ENCODE data around the gene PCTP.

PCTP gene

DNA sequence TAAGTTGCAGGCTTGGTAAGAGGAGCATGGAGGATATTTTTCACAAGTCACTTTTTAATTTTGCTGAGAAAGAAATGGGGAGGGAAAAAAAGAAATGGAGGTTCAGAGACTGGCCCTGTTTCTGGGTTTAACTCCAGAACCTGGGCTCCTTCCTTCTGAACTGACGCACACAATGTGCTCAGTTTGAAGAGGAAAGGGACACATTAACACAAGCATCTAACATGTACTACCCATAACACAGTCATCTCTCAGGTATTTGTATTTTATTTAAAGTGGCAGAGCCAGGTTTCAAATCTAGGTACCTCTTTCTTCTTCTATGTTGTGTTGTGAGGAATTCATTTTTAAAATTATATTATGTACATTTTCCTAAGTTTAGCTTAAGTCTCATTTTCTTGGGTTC lies 22.9 kb upstream of the PCTP start:
- DNase-seq: no peak

DNA sequence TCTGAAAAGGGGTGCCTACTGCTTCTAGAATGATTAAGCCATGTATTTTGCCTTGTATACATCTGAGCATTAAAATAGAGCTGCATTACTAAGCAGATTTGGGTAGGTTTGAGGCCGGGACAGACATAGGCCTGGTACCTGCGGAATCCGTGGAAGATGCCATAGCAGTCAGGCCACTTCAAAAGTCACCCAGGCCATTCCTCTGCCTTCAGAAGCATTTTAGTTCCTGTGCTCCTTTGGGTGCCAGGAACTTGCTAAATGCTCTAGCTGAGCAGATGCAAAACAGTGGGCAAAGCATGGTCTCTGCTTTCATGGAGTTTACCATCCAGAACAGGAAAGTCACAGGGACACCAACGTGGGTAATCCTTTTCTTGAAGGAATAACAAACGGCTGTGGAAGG lies 22.5 kb upstream of the PCTP start:
- no peak for DNase-seq

DNA sequence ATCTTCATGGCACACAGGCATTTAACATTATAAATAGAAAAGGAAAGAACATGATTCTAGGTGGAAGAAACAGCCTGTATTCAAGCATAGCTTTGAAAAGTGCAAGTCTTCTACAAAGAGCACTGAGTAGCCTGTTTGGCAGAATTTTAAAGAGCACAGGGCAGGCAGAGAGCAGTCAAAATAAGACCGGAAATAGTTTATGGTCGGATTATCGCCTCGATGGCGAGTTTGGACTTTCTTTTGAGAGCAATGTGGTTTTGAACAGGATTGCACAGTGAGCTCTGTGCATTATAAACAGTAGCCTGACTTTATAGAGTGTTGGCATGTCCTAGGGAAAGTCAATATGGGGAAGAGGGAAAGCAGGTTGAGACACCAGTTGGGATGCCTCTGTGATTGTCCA lies 22.0 kb upstream of the PCTP start:
- no peak for DNase-seq

DNA sequence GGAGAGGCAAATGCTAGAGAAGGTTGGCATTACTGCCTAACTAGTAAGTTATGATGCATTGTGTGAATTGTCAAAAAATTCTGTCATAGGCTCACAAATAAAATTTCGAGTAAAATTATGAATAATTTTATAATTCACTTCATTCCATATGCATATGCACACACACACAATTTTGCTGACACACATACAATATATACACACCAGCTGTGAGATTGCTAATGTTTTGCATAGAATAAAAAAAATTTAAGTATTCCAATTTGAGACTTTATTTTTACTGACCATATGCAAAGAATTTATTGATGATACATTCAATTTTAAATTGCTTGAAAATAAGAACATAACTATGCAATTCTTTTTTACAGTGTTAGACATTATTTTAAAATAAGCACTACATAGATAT lies 21.4 kb upstream of the PCTP start:
- DNase-seq: no peak

DNA sequence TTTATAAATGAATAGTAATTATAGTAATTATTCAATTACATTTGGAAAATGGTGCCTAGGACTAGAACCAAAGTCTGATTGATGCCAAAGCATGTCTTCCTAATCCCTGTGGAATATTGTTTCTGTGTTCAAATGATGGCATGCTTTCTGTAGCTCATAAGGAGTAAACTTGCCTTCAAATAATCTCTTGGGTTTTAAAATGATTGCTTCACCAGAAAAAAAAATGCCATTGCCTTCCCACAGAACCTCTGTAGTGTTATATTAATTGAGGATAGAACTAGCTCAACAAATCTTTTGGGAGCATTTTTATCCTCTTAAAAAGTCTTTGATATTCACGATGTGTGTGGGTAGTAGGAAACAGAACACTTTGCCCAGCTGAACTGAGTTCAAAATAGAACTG lies 20.5 kb upstream of the PCTP start:
- DNase-seq: no peak

DNA sequence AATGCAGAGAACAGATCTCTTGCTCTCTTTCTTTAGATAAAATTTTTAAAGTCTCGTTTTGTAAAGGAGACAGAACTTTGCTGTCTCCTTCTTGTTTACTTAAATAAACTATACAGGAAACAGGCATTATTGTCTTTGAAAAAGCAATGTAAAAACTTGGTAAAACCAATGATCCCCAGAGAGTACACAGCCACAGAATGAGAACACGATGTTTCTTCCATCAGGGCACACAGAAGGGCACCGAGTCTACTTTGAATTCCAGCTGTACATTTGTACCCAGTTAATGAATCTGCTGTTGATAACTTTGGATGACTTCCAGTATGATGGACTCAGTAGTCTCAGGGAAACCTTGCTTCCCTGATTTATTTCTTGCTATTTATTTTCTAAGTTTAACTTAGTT lies 20.0 kb upstream of the PCTP start:
- DNase-seq: no peak

DNA sequence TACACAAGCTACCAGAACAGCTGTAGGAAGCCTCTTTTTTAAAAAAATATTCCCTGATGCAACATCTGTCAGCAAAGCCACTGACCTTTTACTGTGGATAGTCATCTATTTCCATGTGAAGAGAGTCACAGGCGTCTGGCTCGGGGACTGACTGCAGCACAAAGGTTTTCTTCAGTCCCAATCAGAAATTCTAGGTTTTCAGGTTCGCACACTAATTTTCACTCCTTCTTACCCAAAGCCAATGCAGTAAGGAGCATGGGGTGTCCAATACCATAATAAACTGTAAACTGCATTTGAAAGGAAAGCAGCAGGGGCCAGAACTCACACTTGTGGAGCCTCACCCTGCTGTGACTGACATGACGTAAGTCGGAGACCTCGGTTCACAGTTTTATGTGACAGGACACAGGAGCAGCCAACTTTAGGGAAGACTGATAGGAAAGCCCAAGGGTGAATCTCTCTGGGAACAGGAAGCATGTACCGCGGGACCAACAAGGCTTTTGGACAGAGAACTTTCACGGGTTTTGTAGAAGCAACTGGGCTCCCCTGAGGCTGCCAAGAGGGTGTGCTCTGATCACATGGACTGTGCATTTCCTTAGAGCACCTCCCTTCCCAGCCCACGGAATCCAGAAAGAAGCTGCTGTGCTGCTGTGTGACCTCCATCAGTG lies 19.1 kb upstream of the PCTP start:
- DNase-seq: peak; percentile 13 to 46 (median 42)

DNA sequence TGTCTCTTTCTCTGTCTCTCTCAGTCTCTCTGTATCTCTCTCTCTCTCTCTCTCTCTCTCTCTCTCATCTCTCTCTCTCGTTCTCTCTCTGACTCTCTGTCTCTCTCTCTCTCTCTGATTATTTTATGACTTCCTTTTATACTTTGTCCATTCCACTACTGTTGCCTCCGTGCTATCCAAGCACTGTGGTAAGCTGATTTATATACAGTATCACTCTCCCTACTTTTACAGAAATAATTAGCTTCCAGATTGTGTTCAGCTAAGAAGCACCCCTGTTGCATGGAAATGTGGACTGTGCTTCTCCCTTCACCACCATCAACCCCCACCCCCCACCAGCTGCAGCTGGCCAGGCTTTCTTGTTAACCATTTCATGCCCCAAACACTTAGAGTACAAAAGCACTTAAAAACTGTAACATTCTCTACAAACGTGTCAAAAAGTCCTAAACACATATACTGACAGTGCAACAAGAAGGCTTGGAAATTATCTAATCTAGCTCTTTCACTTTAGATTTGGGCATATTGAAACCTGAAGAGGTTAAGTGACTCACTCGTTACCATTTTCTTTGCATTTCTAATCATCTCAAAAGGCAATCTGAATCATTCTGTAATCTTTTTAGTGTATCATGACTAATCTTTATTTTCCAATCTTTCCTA lies 16.6 kb upstream of the PCTP start:
- no peak for DNase-seq

DNA sequence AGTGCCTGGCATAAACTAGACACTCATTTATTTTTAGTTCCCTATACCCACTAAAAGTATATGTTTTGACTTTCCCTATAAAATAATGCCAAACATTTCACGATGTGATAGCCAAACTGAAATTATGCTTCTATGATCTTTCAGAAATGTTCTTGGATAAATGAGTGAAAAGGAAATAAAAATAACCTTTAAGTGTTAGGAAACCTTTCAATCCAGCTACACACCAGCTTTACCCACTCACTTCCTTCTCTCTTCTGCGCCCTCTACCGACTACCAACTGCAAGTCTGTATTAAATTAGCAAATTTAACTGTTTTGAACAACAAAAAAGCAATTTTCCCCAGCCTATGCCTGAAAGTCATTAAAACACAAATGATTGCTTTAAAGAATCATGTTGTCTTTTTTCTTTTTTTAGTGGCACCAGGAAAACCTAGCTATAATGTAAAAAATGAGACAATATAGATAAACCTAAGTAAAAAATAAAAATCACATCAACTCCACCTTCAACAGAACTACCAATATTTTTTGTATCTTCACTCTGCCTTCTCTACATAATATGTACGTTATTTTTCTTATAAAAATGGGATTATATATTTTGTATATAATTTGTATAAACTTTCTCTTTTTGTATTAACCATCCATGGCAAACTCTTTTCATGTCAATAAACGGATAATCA lies 15.0 kb upstream of the PCTP start:
- peak; percentile 61 to 84 (median 69) for DNase-seq

DNA sequence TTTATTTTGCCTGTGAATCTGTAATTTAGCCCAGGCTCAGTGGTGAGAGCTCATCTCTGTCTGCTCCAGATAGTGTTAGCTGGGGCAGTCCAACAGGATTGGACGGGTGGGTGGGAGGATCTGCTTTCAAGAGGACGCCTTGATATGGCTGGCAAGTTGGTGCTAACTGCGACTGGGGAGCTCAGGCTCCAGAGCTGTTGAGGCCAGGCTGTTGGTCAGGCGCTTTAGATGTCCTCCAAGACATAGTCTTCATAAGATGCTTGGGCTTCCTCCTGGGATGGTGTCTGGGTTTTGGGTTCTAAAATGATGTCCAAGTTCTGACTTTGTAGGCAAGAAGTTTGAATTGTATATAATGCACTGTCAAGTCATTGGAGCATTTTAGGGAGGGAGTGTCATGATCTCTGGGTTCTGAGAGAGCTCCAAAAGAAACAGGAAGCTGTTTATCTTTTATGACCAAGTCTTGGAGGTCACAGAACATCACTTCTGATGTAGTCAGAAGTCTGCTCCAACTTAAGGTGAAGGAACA lies 12.8 kb upstream of the PCTP start:
- DNase-seq: no peak

DNA sequence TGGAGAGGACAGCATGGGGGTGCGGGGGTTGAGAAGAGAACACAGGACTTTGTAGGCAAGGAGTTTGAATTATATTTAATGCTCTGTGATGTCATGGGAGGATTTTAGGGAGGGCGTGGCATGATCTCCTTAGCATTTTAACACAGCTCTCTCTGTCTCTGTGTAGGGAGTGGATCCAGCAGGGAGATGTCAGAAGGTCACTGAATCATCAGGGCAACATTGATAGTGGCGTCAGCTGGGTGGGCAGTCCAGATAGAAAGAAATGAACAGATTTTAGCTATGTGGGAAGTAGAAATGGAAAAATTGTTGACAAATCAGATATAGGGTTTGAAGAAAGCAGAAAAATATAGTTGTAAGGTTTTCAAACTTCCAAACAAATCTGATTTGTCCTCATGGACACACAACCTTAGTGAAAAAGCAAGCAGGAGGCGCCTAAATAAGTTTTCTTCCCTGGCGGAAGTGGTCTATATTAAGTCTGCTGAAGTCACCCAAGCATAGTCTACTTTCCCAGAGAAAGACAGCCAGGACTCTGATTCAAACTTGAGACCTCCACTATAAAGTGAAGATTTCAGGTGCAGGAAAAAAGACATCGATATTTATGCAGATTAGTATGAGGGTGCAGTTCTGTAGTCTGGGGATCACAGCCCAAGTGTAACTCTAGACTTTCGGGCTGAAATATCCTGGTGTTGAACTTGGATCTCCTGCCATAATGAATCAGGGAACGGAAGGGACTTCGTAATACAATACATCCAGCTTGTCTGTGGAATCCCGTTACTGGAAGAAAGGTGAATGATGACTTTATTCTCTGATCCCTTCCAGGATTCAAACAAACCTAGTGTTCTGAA lies 10.1 kb upstream of the PCTP start:
- no peak for DNase-seq

DNA sequence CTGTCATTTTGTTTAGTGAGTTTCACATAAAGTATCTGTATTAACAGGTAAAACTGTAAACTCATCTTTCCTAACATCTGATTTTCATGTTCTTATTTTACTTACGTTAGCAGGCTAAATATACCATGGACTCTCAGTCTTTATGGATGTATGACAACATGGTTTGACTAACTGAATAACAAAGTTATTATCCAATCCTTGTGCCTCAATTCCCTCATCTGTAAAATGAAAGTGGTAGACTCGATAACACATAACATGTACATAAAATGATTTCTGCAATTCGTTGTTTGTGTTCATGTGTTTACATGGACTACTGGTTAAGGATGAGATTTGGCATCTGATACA lies 9.5 kb upstream of the PCTP start:
- DNase-seq: no peak

DNA sequence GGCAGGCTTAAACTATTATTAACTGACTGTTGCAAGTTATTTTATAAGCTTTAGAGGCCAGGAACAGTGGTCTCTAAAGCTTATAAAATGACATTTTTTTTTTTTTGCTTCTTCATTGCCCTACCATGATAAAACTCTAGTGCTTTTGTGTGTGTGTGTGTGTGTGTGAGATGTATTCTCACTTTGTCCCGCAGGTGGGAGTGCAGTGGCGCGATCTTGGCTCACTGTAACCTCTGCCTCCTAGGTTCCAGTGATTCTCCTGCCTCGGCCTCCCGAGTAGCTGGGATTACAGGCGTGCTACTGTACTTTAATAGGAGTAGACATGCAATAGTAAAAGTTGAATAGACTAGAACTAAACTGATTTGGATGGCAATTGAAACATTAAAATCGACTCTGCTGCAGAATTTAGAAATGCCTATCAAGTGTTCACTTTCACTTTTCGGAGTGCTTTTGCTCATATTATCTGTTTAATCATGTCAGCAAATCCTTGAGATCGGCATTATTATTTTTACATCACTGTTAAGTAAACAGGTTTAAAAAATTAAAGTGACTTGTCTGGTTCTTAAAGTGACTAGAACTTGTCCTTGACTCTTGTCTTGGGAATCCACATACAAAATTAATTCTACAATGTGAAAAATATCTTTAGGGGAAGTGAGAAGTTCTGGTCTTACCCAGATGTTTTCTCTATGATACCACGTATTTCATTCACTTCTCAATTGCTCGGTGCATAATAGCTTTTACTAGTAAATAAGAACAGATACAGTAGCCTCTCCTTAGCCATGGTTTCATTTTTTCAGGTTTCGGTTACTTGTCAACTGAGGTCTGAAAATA lies 8.4 kb upstream of the PCTP start:
- DNase-seq: no peak

DNA sequence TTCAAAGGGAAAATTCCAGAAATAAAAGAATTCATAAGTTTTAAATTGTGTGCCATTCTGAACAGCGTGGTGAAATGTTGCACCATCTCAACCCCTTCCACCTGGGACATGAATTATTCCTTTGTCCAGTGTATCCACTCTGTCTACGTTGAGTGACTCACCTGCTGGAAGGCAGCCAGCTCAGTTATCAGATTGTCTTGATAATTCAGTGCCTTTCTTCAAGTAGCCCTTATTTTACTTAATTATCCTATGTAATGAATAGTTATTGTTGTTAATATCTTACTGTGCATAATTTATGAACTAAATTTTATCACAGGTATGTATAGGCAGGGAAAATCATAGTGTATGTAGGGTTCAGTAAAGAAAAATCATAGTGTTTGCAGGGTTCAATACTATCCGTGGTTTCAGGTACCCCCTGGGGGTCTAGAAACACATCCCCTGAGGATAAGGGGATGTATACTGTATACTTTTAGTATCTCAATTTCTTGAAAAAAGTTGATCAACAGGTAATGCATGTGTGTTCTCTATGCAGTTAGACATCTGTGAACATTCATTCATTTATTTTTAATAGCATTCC lies 7.7 kb upstream of the PCTP start:
- no peak for DNase-seq

DNA sequence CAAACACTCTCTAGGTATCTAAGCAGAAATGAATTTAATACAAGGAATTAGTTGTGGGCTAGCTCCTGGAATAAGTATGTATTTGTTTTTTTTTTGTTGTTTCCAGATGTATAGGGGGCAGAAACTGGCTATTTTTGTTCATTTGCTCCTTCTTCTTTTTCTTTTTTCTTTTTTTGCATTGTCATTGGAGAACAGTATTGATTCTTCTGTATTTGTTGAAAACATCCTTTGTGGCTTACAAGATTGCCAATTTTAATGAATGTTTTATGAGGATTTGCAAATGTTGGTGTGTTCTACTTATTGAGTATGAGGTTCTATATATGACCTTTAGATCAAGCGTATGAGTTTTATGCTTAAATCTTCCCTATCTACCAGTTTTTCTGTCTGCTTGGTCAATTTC lies 5.6 kb upstream of the PCTP start:
- no peak for DNase-seq

DNA sequence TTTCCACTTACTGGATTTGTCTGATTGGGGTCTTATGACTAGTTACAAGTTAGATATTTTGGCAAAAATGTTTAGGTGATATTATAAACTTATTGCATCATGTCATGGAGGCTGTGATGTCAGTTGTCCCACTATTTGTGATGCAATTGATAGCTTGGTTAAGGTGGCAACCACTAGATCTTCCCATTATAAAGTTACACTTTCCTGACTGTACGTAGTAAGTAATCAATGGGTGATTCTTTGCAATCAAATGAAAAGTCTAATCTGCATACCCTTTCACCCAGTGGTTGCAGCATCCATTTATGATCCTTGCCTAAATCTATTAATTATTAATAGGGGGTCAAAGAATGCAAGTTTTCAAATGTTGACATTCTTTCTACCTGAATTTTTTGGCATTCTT lies 4.4 kb upstream of the PCTP start:
- DNase-seq: no peak

DNA sequence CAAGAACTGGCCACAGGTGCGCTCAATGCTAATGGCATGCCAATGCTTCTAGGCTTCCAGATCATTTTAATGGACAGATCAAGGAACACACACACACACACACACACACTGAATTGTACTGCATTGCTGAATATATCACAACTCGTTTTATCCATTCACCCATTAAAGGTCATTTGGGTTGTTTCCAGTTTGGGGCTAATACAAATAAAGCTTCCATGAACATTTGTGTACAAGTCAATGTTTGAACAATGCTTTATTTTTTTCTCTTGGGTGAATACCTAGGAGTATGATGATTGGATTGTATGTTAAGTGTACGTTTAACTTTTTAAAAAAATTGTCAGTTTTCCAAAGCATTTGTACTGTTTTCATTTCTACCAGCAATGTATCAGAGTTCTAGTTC lies 3.6 kb upstream of the PCTP start:
- DNase-seq: no peak

DNA sequence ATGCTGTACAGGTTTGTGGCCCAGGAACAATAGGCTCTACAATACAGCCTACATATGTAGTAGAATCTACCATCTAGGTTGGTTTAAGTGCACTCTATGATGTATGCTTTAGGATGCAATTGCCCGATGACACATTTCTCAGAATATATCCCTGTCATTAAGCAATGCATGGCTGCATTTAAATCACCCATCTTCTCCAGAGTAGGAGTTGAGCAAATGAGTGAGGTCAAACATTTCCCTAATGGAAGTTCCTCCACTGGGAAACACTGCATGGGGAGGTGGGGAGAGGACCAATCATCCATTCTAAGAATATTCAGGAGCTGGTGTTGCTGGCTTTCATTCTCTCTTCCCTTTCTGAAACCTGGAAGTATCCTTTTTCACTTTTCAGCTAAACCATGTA lies 2.0 kb upstream of the PCTP start:
- DNase-seq: peak in 1 of 4 experiments; percentile 6

DNA sequence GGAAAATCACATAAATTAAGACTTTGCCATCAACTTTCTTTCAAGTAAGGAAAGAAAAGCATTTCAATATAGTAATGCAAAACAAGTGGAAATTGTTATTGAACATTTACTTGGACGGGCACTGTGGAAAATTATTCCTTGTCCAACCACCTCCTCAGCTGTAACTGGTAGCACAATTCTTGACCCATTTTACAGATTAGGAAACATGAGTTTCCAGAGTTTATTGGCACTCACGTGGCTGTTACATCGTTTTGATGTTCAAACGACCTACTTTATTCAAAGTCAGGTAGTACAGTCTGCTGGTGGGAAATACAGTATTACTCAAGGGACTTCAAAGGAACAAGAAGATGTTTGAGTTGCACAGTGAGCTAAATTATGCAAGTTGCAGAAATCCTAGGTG lies 866 bp upstream of the PCTP start:
- no peak for DNase-seq

DNA sequence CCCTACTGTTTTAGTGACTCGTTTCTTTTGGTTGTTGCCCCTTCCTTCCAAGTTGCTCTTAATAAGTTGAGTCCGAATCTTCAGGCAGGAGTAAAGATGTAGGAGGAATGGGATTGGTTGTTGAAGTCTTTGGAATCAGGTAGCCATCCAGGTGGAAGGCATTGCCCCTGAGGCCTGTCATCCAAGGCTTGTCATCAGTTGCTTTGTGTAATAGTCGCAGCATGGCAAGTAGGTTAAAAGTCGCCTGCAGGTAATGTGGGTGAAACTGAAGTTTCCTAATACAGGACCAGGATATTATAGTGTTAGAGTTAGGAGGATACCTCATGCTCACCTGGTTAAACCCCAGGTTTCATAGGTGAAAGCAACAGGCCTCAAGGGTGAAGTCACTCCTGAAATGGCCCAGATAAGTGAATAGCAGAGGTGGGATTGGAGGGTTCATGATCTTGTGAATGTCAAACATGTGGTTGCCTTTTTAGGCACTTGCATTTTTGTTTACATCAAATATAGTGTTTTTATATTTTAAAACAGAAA lies 934 bp downstream of the PCTP start:
- no peak for DNase-seq

DNA sequence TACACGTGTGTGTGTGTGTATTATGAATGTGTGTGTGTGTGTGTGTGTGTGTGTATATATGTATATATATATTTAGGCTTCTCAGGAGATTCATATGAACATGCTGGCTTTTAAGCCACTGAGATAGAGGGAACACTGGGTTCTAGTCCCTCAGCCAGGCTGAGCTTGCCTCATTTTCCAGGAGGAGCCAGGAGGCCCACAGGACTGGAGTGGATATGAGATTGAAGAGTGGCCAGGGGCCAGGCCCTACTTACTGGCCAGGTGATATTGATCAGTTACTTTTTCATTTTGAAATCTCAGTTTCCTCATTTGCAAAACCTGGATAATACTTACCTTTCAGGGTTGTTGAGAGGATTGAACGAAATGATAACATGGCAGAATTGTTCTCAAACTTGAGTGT lies 5.8 kb downstream of the PCTP start:
- DNase-seq: no peak

DNA sequence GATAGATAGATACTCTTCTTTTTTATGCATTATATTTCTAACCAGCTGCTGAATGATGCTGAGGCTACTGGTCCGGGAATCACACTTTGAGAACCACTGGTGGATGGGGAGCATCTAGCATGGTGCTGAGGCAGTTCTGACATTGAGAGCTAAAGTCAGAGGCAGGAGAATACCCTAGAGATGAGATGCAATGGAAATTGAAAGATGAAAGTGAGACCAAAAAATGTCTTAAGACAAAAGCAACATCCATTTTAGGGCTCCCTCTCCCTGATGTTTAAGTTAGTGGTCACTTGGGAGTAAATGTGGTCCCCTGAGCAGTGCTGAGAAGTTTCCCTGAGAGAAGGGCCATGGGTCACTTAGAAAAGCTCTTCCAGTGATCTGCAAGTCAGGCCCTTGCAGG lies 6.8 kb downstream of the PCTP start:
- no peak for DNase-seq

Data from suppressor macrophage (primary cell).